ENCODE results near the gene RIC1.

RIC1 gene

DNA sequence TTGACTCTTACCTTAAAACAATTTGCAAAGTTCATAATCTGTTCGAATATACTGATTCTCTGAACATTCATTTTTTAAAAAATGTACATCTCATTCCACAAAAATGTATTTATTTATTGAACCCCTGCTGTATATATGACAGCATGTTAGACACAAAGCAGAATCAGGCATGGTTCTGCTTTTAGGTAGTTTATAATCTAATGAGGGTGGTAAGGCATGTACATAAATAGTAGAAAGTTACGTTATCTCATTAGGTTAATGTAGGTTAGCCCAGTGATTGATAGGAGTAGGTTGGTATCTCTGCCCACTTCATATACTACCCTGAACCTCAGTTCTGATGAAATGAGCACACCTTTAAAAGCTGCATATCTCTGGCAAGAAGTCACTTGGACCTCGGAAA, 114.2 kb downstream of the RIC1 start:
- Histone ChIP-seq H3K27ac (ENCODE audit: low read length) (no peak overlapping the region), H3K4me3 (ENCODE audit: low read length) (no peak overlapping the region), H3K27me3 (ENCODE audit: insufficient read depth, low read length) (no peaks in the 10 kb centered on the region), H3K36me3 (ENCODE audit: insufficient read depth, low read depth, low read length) (peaks cover 53% of the 10 kb centered on the region), H3K9me3 (ENCODE audit: insufficient read depth, low read depth, low read length) (no peaks in the 10 kb centered on the region), H3K9ac (ENCODE audit: low read depth, low read length) (no peak overlapping the region), H3K4me1 (ENCODE audit: insufficient read depth, low read length) (no peaks in the 10 kb centered on the region)

DNA sequence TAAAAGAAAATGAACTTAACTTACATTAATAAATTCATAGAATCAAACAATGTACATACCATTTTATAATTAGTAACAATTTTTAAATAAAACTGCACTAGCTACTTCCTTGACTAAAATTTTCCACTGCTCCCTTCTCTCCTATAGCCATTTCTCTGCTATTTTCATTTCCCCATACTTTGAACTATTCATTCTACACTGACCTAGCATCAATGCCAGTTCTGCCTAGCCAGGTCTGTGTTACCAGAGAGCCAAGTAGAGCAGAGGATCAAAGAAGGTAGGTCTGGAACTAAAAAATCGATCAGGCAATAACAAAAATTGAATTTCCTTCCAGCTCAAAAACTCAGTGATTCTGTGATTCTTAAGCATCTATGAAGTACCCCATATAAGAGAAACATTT, 119.5 kb downstream of the RIC1 start:
- H3K4me3 ChIP-seq (ENCODE audit: low read length), result no peak overlapping the region
- H3K9ac ChIP-seq (ENCODE audit: low read depth, low read length), result no peak overlapping the region
- H3K27ac ChIP-seq (ENCODE audit: low read length), result no peak overlapping the region
- no peaks in the 10 kb centered on the region for H3K9me3 ChIP-seq (ENCODE audit: insufficient read depth, low read depth, low read length)
- peaks cover 53% of the 10 kb centered on the region for H3K36me3 ChIP-seq (ENCODE audit: insufficient read depth, low read depth, low read length)
- no peaks in the 10 kb centered on the region for H3K27me3 ChIP-seq (ENCODE audit: insufficient read depth, low read length)
- no peaks in the 10 kb centered on the region for H3K4me1 ChIP-seq (ENCODE audit: insufficient read depth, low read length)

DNA sequence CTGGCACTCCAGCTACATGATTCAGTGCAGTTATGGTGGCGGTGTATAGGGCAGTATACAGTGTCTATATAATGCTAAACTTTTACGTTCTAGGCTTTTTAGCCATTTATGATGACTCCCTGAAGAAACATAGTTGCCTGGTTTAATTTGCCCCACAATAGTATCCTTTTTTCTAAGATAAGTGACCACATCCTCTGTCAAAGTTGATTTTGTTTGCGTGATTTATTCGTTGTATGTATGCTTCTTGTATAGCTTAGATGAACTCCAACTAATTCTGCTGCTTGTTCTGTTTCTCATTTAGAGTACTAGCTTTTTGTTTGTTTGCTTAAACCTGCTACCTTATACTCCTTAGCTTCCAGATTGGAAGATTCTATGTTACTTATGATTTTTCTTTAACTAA, 120.4 kb downstream of the RIC1 start:
- Histone ChIP-seq H3K27ac (ENCODE audit: low read length) (no peak overlapping the region), H3K4me3 (ENCODE audit: low read length) (no peak overlapping the region), H3K27me3 (ENCODE audit: insufficient read depth, low read length) (no peaks in the 10 kb centered on the region), H3K4me1 (ENCODE audit: insufficient read depth, low read length) (no peaks in the 10 kb centered on the region), H3K9ac (ENCODE audit: low read depth, low read length) (no peak overlapping the region), H3K36me3 (ENCODE audit: insufficient read depth, low read depth, low read length) (peaks cover 50% of the 10 kb centered on the region), H3K9me3 (ENCODE audit: insufficient read depth, low read depth, low read length) (no peaks in the 10 kb centered on the region)

DNA sequence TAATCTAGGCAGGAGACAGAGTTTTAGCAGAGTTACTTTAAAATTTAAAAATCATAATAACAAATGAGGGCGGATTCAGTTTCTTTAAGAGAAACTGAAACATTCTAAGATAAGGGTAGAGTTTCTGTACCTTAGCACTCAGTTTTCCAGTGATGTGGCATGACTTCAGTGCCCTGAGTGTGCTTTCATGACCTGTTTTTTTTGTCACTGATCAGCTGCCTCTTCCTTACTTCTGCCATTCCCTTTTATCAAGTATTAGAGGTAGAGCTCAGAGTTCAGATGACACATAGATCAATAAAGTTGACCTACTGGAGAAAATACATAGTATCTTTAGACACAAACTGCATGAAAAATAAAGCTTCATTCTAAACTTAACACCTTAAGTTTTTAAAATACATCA, 121.7 kb downstream of the RIC1 start:
- H3K9ac ChIP-seq (ENCODE audit: low read depth, low read length), result no peak overlapping the region
- H3K27me3 ChIP-seq (ENCODE audit: insufficient read depth, low read length), result no peaks in the 10 kb centered on the region
- H3K4me3 ChIP-seq (ENCODE audit: low read length), result no peak overlapping the region
- H3K36me3 ChIP-seq (ENCODE audit: insufficient read depth, low read depth, low read length), result peaks cover 37% of the 10 kb centered on the region
- no peaks in the 10 kb centered on the region for H3K9me3 ChIP-seq (ENCODE audit: insufficient read depth, low read depth, low read length)
- no peaks in the 10 kb centered on the region for H3K4me1 ChIP-seq (ENCODE audit: insufficient read depth, low read length)
- no peak overlapping the region for H3K27ac ChIP-seq (ENCODE audit: low read length)

DNA sequence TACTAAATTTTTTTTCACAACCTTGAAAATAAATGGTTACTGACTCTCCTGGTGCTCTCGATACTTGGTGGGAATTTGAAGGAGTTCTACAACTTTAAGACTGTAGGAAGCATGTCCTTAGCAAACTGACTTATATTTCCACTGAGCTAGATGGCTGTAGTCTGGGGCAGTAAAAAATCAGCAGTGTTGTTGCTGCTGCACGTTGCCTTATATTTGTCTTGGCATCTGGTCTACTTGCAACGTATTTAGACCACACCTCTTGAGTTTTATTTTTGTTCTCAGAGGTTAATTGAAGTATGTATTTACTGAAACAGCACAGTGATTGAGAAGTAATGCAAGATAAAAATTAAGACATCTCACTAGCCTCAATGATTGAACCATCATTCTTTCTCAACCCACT, 127.7 kb downstream of the RIC1 start:
- peaks cover 52% of the 10 kb centered on the region for H3K36me3 ChIP-seq (ENCODE audit: insufficient read depth, low read depth, low read length)

DNA sequence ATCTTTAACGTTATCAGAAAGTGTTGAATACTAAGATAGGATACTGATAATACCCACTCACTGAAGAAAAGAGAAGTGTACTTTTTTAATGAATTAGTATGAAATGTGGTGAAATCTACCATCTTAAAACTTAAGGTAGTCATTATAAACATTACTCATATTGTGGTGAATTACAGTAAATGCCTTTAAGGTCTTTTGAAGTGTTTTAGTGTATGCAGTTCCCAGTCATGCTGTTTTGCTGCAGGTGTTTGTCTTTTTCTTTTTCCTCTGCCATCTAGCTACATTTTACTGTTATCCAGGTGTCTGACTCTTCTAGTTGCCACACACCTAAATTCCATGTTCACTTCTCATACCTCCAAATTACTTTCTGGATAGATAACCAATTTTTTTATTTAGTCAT, 131.4 kb downstream of the RIC1 start:
- no peaks in the 10 kb centered on the region for H3K9me3 ChIP-seq (ENCODE audit: insufficient read depth, low read depth, low read length)
- no peak overlapping the region for H3K9ac ChIP-seq (ENCODE audit: low read depth, low read length)
- H3K4me3 ChIP-seq (ENCODE audit: low read length), result no peak overlapping the region
- H3K27me3 ChIP-seq (ENCODE audit: insufficient read depth, low read length), result no peaks in the 10 kb centered on the region
- peaks cover 77% of the 10 kb centered on the region for H3K36me3 ChIP-seq (ENCODE audit: insufficient read depth, low read depth, low read length)
- H3K27ac ChIP-seq (ENCODE audit: low read length), result no peak overlapping the region
- no peaks in the 10 kb centered on the region; the same call in 1 of the 2 replicates for H3K4me1 ChIP-seq (ENCODE audit: insufficient read depth, low read length)

More for the DNA sequence above, 127.7 kb downstream of the RIC1 start:
- H3K27ac ChIP-seq (ENCODE audit: low read length), result no peak overlapping the region
- H3K4me3 ChIP-seq (ENCODE audit: low read length), result no peak overlapping the region
- no peaks in the 10 kb centered on the region for H3K9me3 ChIP-seq (ENCODE audit: insufficient read depth, low read depth, low read length)
- no peaks in the 10 kb centered on the region for H3K27me3 ChIP-seq (ENCODE audit: insufficient read depth, low read length)
- no peaks in the 10 kb centered on the region; the same call in 1 of the 2 replicates for H3K4me1 ChIP-seq (ENCODE audit: insufficient read depth, low read length)
- no peak overlapping the region for H3K9ac ChIP-seq (ENCODE audit: low read depth, low read length)

DNA sequence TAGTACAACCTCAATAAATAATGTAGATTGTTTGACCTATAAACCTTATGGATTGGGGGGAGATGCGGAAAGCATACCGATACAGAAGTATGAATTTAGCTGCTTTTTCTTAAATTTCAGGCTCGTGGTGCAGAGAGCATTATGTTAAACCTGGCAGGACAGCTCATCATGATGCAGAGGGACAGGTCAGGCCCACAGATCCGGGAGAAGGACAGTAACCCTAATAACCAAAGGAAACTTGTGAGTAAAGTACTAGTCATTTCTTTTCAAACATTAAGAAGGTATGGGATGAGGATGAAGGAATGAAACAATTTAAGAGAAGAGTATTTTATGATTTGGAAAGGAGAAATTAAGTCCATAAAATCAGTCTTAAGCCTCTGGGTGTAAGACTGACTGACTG, 133.5 kb downstream of the RIC1 start:
- Histone ChIP-seq H3K9me3 (ENCODE audit: insufficient read depth, low read depth, low read length) (no peaks in the 10 kb centered on the region), H3K27ac (ENCODE audit: low read length) (no peak overlapping the region), H3K9ac (ENCODE audit: low read depth, low read length) (no peak overlapping the region), H3K4me1 (ENCODE audit: insufficient read depth, low read length) (no peaks in the 10 kb centered on the region), H3K36me3 (ENCODE audit: insufficient read depth, low read depth, low read length) (peaks cover 82% of the 10 kb centered on the region), H3K4me3 (ENCODE audit: low read length) (no peak overlapping the region), H3K27me3 (ENCODE audit: insufficient read depth, low read length) (no peaks in the 10 kb centered on the region)

DNA sequence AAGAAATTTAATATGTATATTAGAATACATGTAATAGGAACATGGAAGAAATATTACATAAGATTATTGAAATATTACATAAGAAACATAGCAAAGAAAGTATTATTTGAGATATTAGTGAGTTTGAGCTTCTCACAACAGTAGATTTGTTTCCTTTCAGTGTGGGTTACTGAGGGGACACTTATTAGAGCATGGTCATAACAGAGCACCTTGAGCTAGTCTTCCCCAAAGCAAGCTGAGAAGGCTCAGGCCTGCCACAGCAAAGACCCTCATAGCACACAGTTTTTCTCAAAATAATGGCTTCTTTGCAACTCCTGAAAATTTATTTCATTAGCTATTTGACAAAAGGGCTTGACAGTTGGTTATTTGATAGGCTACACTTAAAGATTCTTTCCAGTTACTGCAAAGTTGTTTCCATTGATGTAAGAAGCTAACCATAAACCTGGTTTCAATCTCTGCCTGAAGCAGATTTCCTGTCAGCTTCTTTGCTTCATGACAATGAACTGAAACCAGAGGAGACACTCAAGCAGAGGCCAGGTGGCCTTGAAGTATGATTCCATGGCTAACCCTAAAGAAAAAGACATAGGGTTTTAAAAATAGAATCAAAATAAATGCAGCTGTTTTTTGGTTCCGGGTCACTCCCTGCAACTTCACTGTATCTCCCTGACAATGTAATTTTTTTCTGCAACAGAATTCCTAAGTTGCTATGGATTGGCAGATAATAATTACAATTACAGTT, 135.4 kb downstream of the RIC1 start:
- Histone ChIP-seq H3K4me3 (ENCODE audit: low read length) (no peak overlapping the region), H3K4me1 (ENCODE audit: insufficient read depth, low read length) (no peaks in the 10 kb centered on the region), H3K27ac (ENCODE audit: low read length) (no peak overlapping the region), H3K27me3 (ENCODE audit: insufficient read depth, low read length) (no peaks in the 10 kb centered on the region), H3K9ac (ENCODE audit: low read depth, low read length) (no peak overlapping the region), H3K9me3 (ENCODE audit: insufficient read depth, low read depth, low read length) (no peaks in the 10 kb centered on the region), H3K36me3 (ENCODE audit: insufficient read depth, low read depth, low read length) (peaks cover 84% of the 10 kb centered on the region)

DNA sequence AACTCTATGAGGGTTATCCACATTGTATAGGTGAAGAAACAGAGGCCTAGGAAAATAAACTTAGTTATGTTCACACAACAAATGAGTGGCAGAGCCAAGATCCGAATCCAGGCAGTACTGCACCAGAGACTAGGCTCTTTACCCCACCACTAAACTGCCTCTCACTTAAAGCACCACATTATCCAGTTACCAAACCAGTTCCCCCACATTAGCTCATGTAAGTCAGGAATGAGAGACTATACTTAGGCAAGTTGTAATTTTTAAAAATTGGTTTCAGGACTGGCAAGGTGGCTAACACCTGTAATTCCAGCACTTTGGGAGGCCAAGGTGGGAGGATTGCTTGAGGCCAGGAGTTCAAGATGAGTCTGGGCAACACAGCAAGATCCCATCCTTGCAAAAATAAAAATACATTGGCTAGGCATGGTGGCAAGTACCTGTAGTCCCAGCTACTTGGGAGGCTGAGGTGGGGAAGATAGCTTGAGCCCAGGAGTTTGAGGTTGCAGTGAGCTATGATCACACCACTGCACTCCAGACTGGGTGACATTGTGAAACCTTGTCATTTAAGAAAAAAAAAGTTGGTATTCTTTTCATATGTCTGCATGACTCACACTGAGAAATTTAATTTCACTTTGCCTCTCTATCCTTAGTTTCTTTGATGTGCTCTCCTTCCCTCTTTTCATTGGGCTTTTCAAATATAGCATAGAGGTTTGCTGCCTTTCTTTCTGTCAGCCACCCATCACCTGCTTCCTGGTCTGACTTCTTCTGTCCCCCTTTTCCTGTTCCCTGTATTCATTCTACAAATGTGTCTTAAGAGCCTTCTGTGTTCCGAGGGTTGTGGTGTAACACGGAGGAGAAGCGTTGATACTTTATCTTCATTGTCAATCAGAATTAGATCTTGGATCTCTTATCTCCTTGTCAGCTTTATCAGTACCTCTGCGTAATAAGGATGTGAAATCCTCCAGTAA, 139.3 kb downstream of the RIC1 start:
- no peak overlapping the region for H3K4me3 ChIP-seq (ENCODE audit: low read length)
- no peaks in the 10 kb centered on the region for H3K9me3 ChIP-seq (ENCODE audit: insufficient read depth, low read depth, low read length)
- no peaks in the 10 kb centered on the region for H3K4me1 ChIP-seq (ENCODE audit: insufficient read depth, low read length)
- no peaks in the 10 kb centered on the region for H3K27me3 ChIP-seq (ENCODE audit: insufficient read depth, low read length)
- H3K9ac ChIP-seq (ENCODE audit: low read depth, low read length), result no peak overlapping the region
- peaks cover 90% of the 10 kb centered on the region for H3K36me3 ChIP-seq (ENCODE audit: insufficient read depth, low read depth, low read length)
- H3K27ac ChIP-seq (ENCODE audit: low read length), result no peak overlapping the region

DNA sequence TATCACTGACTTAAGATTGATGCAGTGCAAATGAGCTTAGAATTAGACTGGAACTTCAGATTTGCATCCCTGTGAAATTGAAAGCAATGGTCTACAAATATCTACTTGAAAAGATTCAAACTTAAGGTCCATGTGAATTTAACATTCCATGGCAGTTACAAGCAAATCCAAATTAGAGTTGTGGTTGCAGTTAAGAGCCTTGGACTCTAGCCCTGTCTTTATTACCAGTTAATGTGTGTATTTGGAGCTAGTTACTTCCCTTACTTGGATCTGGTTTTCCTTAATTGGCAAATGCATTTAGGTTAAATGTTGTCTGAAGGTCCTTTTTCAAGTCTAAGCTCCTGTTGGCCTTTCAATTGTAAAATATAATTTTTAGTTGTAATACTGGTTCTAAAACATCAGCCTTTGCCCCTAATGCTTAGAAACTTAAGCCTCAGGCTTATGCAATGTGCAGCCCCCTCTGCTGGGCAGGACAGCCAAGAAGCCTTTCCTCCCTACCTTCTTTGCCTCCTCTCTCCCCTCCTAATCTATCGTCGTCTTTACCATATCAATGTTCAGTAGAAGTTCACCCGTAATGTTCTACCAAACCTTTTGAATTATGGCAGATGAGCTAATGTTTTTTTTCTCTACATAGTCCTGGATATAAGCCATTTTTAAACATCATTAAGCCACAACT, 144.6 kb downstream of the RIC1 start:
- Histone ChIP-seq H3K9me3 (ENCODE audit: insufficient read depth, low read depth, low read length) (peaks cover 7% of the 10 kb centered on the region), H3K4me1 (ENCODE audit: insufficient read depth, low read length) (peaks cover 9% of the 10 kb centered on the region; the same call in 1 of the 2 replicates), H3K4me3 (ENCODE audit: low read length) (no peak overlapping the region), H3K9ac (ENCODE audit: low read depth, low read length) (no peak overlapping the region), H3K27me3 (ENCODE audit: insufficient read depth, low read length) (no peaks in the 10 kb centered on the region), H3K27ac (ENCODE audit: low read length) (no peak overlapping the region), H3K36me3 (ENCODE audit: insufficient read depth, low read depth, low read length) (peaks cover 83% of the 10 kb centered on the region)

DNA sequence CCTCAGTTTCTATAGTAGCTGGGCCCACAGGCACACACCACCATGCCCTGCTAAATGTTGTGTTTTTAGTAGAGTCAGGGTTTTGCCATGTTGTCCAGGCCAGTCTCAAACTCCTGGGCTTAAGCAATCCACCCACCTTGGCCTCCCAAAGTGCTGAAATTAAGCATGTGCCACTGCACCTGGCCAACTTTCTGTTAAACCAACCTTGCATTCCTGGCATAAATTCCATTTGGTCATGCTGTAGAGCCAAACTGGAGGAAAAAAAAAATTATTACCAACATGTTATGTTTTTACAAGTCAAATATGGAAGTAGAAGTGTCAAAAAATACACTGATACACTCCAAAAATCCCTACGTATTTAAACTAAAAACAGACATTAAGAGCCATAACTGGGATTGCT, 149.9 kb downstream of the RIC1 start:
- Histone ChIP-seq H3K9me3 (ENCODE audit: insufficient read depth, low read depth, low read length) (peaks cover 26% of the 10 kb centered on the region), H3K27ac (ENCODE audit: low read length) (no peak overlapping the region), H3K4me1 (ENCODE audit: insufficient read depth, low read length) (peaks cover 9% of the 10 kb centered on the region; the same call in 1 of the 2 replicates), H3K4me3 (ENCODE audit: low read length) (no peak overlapping the region), H3K27me3 (ENCODE audit: insufficient read depth, low read length) (no peaks in the 10 kb centered on the region), H3K36me3 (ENCODE audit: insufficient read depth, low read depth, low read length) (peaks cover 62% of the 10 kb centered on the region), H3K9ac (ENCODE audit: low read depth, low read length) (no peak overlapping the region)
